22Rv1 (cell line): ENCODE results near the gene MSI2.

Experiments
- CTCF ChIP-seq: fragments of 450-650 bp; IDR thresholded peaks from 2 replicates; pipeline ENCODE4 v1.5.1; 2017; ENCODE audit warnings: mild to moderate bottlenecking
- ZFX ChIP-seq: fragments of 450-650 bp; IDR thresholded peaks from 2 replicates; pipeline ENCODE4 v1.6.1; 2017; ENCODE audit warnings: antibody characterized with exemption, borderline replicate concordance

- TF ChIP-seq CTCF (no peak), ZFX (no peak)
Observed at GRCh38 chr17:57553526-57553925, 297.2 kb downstream of the MSI2 start.
